Heart right ventricle (tissue), 16 donors: ENCODE data around the gene EXOSC7. TPM values are rescaled to one million over a fixed set of nuclear protein-coding genes. Genes with fewer than 3 reads are reported as not detected.

Experiments used
- ATAC-seq, 8 donors: fragments of 200-7000 bp; cut with Tn5 transposase; one replicate each; pipeline ENCODE4 v1.9.1; 2020; ENCODE audit warnings: mild to moderate bottlenecking in 8 of 8, moderate library complexity in 8 of 8, moderate number of reproducible peaks in 1 of 8
- DNase-seq, 2 donors: peaks; one replicate each; pipeline ENCODE4 v3.0.0-alpha.2; 2020
- H3K27ac ChIP-seq, 10 donors: fragments of 200-600 bp; sonication (generic) in 2 of 10; one replicate each; pipeline versions ENCODE4 v1.5.0 to v1.8.0; 2020 to 2022; ENCODE audit warnings: mild to moderate bottlenecking in 3 of 10
- H3K27me3 ChIP-seq, 7 donors: fragments of 200-600 bp; one replicate each; pipeline ENCODE4 v1.8.0; 2021 to 2022; ENCODE audit warnings: mild to moderate bottlenecking in 2 of 7
- H3K36me3 ChIP-seq, 9 donors: fragments of 200-600 bp; sonication (generic) in 1 of 9; one replicate each; pipeline versions ENCODE4 v1.5.0 to v1.8.0; 2020 to 2022; ENCODE audit warnings: mild to moderate bottlenecking in 2 of 9
- H3K4me1 ChIP-seq, 9 donors: fragments of 200-600 bp; sonication (generic) in 1 of 9; one replicate each; pipeline versions ENCODE4 v1.5.0 to v1.8.0; 2020 to 2022; ENCODE audit warnings: mild to moderate bottlenecking in 4 of 9
- H3K4me3 ChIP-seq, 10 donors: fragments of 200-600 bp; sonication (generic) in 2 of 10; one replicate each; pipeline versions ENCODE4 v1.5.0 to v1.8.0; 2020 to 2022; ENCODE audit warnings: mild to moderate bottlenecking in 7 of 10, moderate library complexity in 2 of 10
- H3K9me3 ChIP-seq, 11 donors: fragments of 200-600 bp in 10 of 11; sonication (generic) in 2 of 11; one replicate each; pipeline versions ENCODE4 v1.5.0 to v1.8.0; 2013 to 2022; ENCODE audit warnings: mild to moderate bottlenecking in 2 of 11, control low read depth in 1 of 11, moderate library complexity in 1 of 11
- CTCF ChIP-seq, 9 donors: fragments of 200-600 bp; sonication (generic) in 2 of 9; IDR thresholded peaks; one replicate each; pipeline versions ENCODE4 v1.5.0 to v1.8.0; 2021 to 2022; ENCODE audit warnings: antibody characterized with exemption in 9 of 9, mild to moderate bottlenecking in 5 of 9, moderate library complexity in 1 of 9
- WGBS, 2 donors: extraction: QIAGEN DNeasy Blood & Tissue Kit; methylation state at CpG; one replicate each; pipeline ENCODE4 v1.1.7; 2013; ENCODE audit warnings: inconsistent platforms in 1 of 2; 5-methylcytosine and 5-hydroxymethylcytosine counted together
- intact Hi-C, 10 donors: fragments of 100-400 bp; cut with DNase I; formaldehyde crosslinking; loops; one replicate each; pipeline versions ENCODE4 v1.11.1 to v1.14.2; 2022
- polyA plus RNA-seq, 2 donors: library from polyadenylated mRNA; stranded (reverse); fragments of 200-250 nt; gene quantifications; one replicate each; pipeline ENCODE4 v1.2.3, GENCODE V29; 2013
- total RNA-seq, 10 donors: library from RNA; stranded (reverse); fragmentation: NEBNext Ultra II Directional in 3 of 10; extraction: Animal tissue kit (Norgen Biotek cat#: 25700) in 3 of 10; gene quantifications; one replicate each; pipeline versions ENCODE4 v1.2.1 to v1.2.4, GENCODE V29; 2021 to 2023
- donor health status: Arrhythmogenic right ventricular cardiomyopathy.
- donor health status: ischemic (EF 13 %, LVEDD 7.1; RV severe dilation, severe dysfunction).
- donor health status: healthy with polysubstance abuse.
- donor health status: DM: no; HTN: yes; CAD: no.
- donor health status: DM: no; HTN: no; CAD: no.
- donor health status: ischemic (EF 25% LVEDD 6.9; RV normal size, moderate dysfunction).
- donor health status: ischemic (EF 25% LVEDD 5.7; RV mildly dilated, moderate dysfunction).
- donor health status: healthy.
- donor health status: DM: yes; HTN: yes; CAD: no.
- donor health status: Ischemic cardiomyopathy.
- donor health status: ischemic (EF 35%, LVEDD 5.7; RV mildly dilated, moderate dysfunction).
- donor health status: nonischemic (EF 11% LVEDD 7.7; RV severe dilation, severe dysfunction).
- donor health status: DM: yes; HTN: yes; CAD: no.
- donor health status: PGD.
- donor health status: ischemic (EF 29% LVEDD 5.4; RV normal size, mild dysfunction).
- donor health status: nonischemic (EF 23%, LVEDD 6.1; RV moderate dilation, normal function).

EXOSC7 gene
- total and polyA plus RNA-seq, 12 donors: 24.2 to 39.9 (median 32.1) TPM

GRCh38 chr3:45002720-45003119, 26.7 kb downstream of the EXOSC7 start:
- H3K27me3 ChIP-seq: no peaks in the 10 kb centered on the region

GRCh38 chr3:45003406-45003805, 27.4 kb downstream of the EXOSC7 start:
- Histone ChIP-seq H3K27me3 (no peaks in the 10 kb centered on the region), H3K9me3 (peaks cover 0 to 8% (median 0%) of the 10 kb centered on the region in 11 donors), H3K4me1 (peaks cover 6 to 52% (median 21%) of the 10 kb centered on the region in 9 donors), H3K27ac (peak overlapping the region; percentile 21 to 83 (median 56)), H3K36me3 (peaks cover 0 to 85% (median 22%) of the 10 kb centered on the region in 9 donors), H3K4me3 (no peak overlapping the region)
- ATAC-seq: peak in 4 of 8 donors; percentile 6 to 43 (median 24)
- DNase-seq: no peak
- no peak for TF ChIP-seq CTCF (IDR thresholded peaks at IDR 0.05)
- intact Hi-C loops: no loop called here

More at GRCh38 chr3:45002720-45003119, 26.7 kb downstream of the EXOSC7 start:
- Histone ChIP-seq H3K4me1 (peaks cover 6 to 45% (median 21%) of the 10 kb centered on the region in 9 donors), H3K36me3 (peaks cover 0 to 87% (median 23%) of the 10 kb centered on the region in 9 donors), H3K27ac (peak overlapping the region; percentile 2 to 83 (median 52)), H3K4me3 (no peak overlapping the region), H3K9me3 (peaks cover 0 to 8% (median 0%) of the 10 kb centered on the region in 11 donors)
- 53 to 71% methylated on average over 3 of the region's 3 CpGs for WGBS, 2 donors
- DNase-seq: no peak
- no peak for TF ChIP-seq CTCF (IDR thresholded peaks at IDR 0.05)
- intact Hi-C loops: no loop called here
- ATAC-seq: peak in 7 of 8 donors; percentile 34 to 68 (median 58)

DNA sequence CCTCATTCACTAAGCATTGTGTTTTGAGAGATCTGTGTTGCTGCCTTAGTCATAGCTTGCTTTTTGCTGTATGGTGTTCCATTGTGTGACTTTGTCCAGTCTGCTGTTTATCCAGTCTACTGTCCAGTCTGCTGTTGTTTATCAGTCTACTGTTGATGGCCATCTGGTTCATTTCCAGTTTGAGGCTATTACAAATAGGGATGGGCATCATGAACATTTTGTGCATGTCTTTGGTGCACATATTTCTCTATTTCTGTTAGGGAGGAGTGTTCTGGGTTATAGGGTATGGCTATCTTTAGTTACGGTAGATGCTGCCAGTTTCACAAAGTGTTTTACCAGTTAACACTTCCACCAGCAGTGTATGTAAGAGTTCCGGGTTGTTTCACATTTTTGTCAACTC, 27.8 kb downstream of the EXOSC7 start:
- Histone ChIP-seq H3K9me3 (peaks cover 0 to 8% (median 0%) of the 10 kb centered on the region in 11 donors), H3K27ac (peak overlapping the region; percentile 21 to 83 (median 56)), H3K36me3 (peaks cover 0 to 85% (median 18%) of the 10 kb centered on the region in 9 donors), H3K4me1 (peaks cover 6 to 55% (median 21%) of the 10 kb centered on the region in 9 donors), H3K4me3 (no peak overlapping the region), H3K27me3 (no peaks in the 10 kb centered on the region)
- DNase-seq: no peak
- TF ChIP-seq CTCF (IDR thresholded peaks at IDR 0.05): no peak
- WGBS, 2 donors: 58 to 68% methylated on average over 2 of the region's 2 CpGs
- intact Hi-C loops: no loop called here
- peak in 6 of 8 donors; percentile 32 to 79 (median 46) for ATAC-seq

- DNase-seq: no peak
- WGBS, 2 donors: 89 to 90% methylated on average over 8 of the region's 8 CpGs
- Histone ChIP-seq H3K9me3 (peaks cover 0 to 8% (median 0%) of the 10 kb centered on the region in 11 donors), H3K27ac (peak overlapping the region in 3 of 10 donors; percentile 23 to 90 (median 39)), H3K4me1 (peaks cover 13 to 60% (median 36%) of the 10 kb centered on the region in 9 donors), H3K36me3 (peaks cover 0 to 62% (median 12%) of the 10 kb centered on the region in 9 donors), H3K27me3 (no peaks in the 10 kb centered on the region), H3K4me3 (no peak overlapping the region)
- intact Hi-C loops: no loop called here
- TF ChIP-seq CTCF (IDR thresholded peaks at IDR 0.05): no peak
- no peak for ATAC-seq
These were observed 31.0 kb downstream of the EXOSC7 start for GRCh38 chr3:45007091-45007490.
